Neural cell (in vitro differentiated cells): Measurements from ENCODE around the gene PLA2G3. TPM values are rescaled to one million over a fixed set of nuclear protein-coding genes. Genes with fewer than 3 reads are reported as not detected.
"Not testable (repeated sequence)": the region's sequence is repeated elsewhere in the genome, so short reads cannot be mapped to it uniquely, and the experiment has no call there.

Experiments
- H2AFZ ChIP-seq: fragments of 200-600, 300-800 bp; sonication (generic), shearing (Covaris generic); 2 replicates; pipeline ENCODE4 v1.6.0; 2014; ENCODE audit warnings: low read depth, mild to moderate bottlenecking, antibody characterized with exemption, low read length, moderate library complexity
- H3F3A ChIP-seq: fragments of 200-600 bp; shearing (Covaris generic); 2 replicates; pipeline ENCODE4 v1.6.1; 2016; ENCODE audit warnings: mild to moderate bottlenecking, moderate library complexity, mixed read lengths, antibody characterized with exemption, low read length; ENCODE audit not compliant: insufficient read depth, poor library complexity, severe bottlenecking
- H3K27ac ChIP-seq: fragments of 200-600, 300-800 bp; sonication (generic), shearing (Covaris generic); 2 replicates; pipeline ENCODE4 v1.5.1; 2014; ENCODE audit warnings: mild to moderate bottlenecking, low read length, moderate library complexity
- H3K27me3 ChIP-seq: fragments of 300-800, 200-600 bp; sonication (generic), shearing (Covaris generic); 2 replicates; pipeline ENCODE4 v1.6.0; 2014; ENCODE audit warnings: mild to moderate bottlenecking, low read depth, low read length, moderate library complexity; ENCODE audit not compliant: insufficient read depth
- H3K36me3 ChIP-seq: fragments of 300-800, 200-600 bp; sonication (generic), shearing (Covaris generic); 2 replicates; pipeline ENCODE4 v1.5.1; 2014; ENCODE audit warnings: mild to moderate bottlenecking, antibody characterized with exemption, low read length, moderate library complexity; ENCODE audit not compliant: insufficient read depth
- H3K4me2 ChIP-seq: fragments of 300-800, 200-600 bp; sonication (generic), shearing (Covaris generic); 2 replicates; pipeline ENCODE4 v1.6.0; 2014; ENCODE audit warnings: mild to moderate bottlenecking, low read length
- H3K4me3 ChIP-seq: fragments of 300-800, 200-600 bp; sonication (generic), shearing (Covaris generic); 2 replicates; pipeline ENCODE4 v1.5.1; 2014; ENCODE audit warnings: mild to moderate bottlenecking, low read length, moderate library complexity
- H3K79me2 ChIP-seq: fragments of 200-600 bp; shearing (Covaris generic); replicated peaks from 2 replicates; pipeline ENCODE4 v1.6.0; 2014; ENCODE audit warnings: mild to moderate bottlenecking, low read length, moderate library complexity; ENCODE audit not compliant: insufficient read depth
- H3K9ac ChIP-seq: fragments of 300-800, 200-600 bp; sonication (generic), shearing (Covaris generic); 2 replicates; pipeline ENCODE4 v1.6.1; 2016; ENCODE audit warnings: mild to moderate bottlenecking, low read length, mixed read lengths
- H3K9me2 ChIP-seq: fragments of 200-600 bp; shearing (Covaris generic); 2 replicates; pipeline ENCODE4 v1.6.1; 2016; ENCODE audit warnings: mild to moderate bottlenecking, low read length, mixed read lengths; ENCODE audit not compliant: insufficient read depth
- H3K9me3 ChIP-seq: fragments of 200-600, 300-800 bp; sonication (generic), shearing (Covaris generic); 2 replicates; pipeline ENCODE4 v1.6.1; 2016; ENCODE audit warnings: mild to moderate bottlenecking, mixed run types, low read length, moderate library complexity, mixed read lengths
- H4K20me1 ChIP-seq: fragments of 200-600 bp; shearing (Covaris generic); 2 replicates; pipeline ENCODE4 v1.6.1; 2016; ENCODE audit warnings: mild to moderate bottlenecking, mixed run types; ENCODE audit not compliant: insufficient read depth
- CTCF ChIP-seq: fragments of 450-650 bp; IDR thresholded peaks from 2 replicates; pipeline ENCODE4 v1.5.1; 2014; ENCODE audit warnings: antibody characterized with exemption, mild to moderate bottlenecking, moderate library complexity; ENCODE audit not compliant: poor library complexity, severe bottlenecking
- POLR2AphosphoS5 ChIP-seq: IDR thresholded peaks from 2 replicates; pipeline ENCODE4 v1.6.1; 2012
- RAD21 ChIP-seq: fragments of 450-650 bp; conservative IDR thresholded peaks from 2 replicates; pipeline ENCODE4 v1.6.1; 2014; ENCODE audit warnings: antibody characterized with exemption, mild to moderate bottlenecking, moderate library complexity
- REST ChIP-seq: IDR thresholded peaks from 2 replicates; pipeline ENCODE4 v1.6.1; 2012; ENCODE audit warnings: borderline replicate concordance
- SMC3 ChIP-seq: fragments of 450-650 bp; conservative IDR thresholded peaks from 2 replicates; pipeline ENCODE4 v1.6.1; 2014; ENCODE audit warnings: antibody characterized with exemption, mild to moderate bottlenecking, moderate library complexity; ENCODE audit not compliant: poor library complexity
- TAF1 ChIP-seq: IDR thresholded peaks from 2 replicates; pipeline ENCODE4 v1.6.1; 2012; ENCODE audit warnings: low read depth
- polyA plus RNA-seq: library from polyadenylated mRNA; depleted of rRNA; stranded (reverse); fragments of >200 nt; gene quantifications from 2 replicates; pipeline ENCODE4 v1.2.3, GENCODE V29; 2014

PLA2G3 gene
- polyA plus RNA-seq, 1 donor from 2014 or later, result not detected

GRCh38 chr22:31176923-31177322 is 36.6 kb upstream of the PLA2G3 start:
- H3K27me3 ChIP-seq, result no peaks in the 10 kb centered on the region
- no peaks in the 10 kb centered on the region for H3F3A ChIP-seq
- H2AFZ ChIP-seq, result no peak overlapping the region
- no peak overlapping the region for H3K4me3 ChIP-seq
- no peaks in the 10 kb centered on the region for H3K9me3 ChIP-seq
- no peak overlapping the region for H3K9ac ChIP-seq
- TF ChIP-seq RAD21, result no peak
- no peak overlapping the region for H3K4me2 ChIP-seq
- H3K36me3 ChIP-seq, result no peaks in the 10 kb centered on the region
- no peaks in the 10 kb centered on the region for H4K20me1 ChIP-seq
- H3K9me2 ChIP-seq, result no peaks in the 10 kb centered on the region
- no peaks in the 10 kb centered on the region for H3K79me2 ChIP-seq
- no peak overlapping the region for H3K27ac ChIP-seq

GRCh38 chr22:31173386-31174145 is 33.3 kb upstream of the PLA2G3 start:
- Histone ChIP-seq H3K36me3 (no peaks in the 10 kb centered on the region), H3K4me3 (no peak overlapping the region), H3K27ac (no peak overlapping the region), H3K9me3 (no peaks in the 10 kb centered on the region), H3K9ac (no peak overlapping the region), H3F3A (no peaks in the 10 kb centered on the region), H3K79me2 (peaks cover 4% of the 10 kb centered on the region), H2AFZ (no peak overlapping the region), H4K20me1 (no peaks in the 10 kb centered on the region), H3K9me2 (no peaks in the 10 kb centered on the region), H3K27me3 (no peaks in the 10 kb centered on the region), H3K4me2 (no peak overlapping the region)
- TF ChIP-seq TAF1, result no peak
- no peak for TF ChIP-seq POLR2AphosphoS5
- no peak for TF ChIP-seq SMC3
- no peak for TF ChIP-seq CTCF
- TF ChIP-seq REST, result no peak

DNA sequence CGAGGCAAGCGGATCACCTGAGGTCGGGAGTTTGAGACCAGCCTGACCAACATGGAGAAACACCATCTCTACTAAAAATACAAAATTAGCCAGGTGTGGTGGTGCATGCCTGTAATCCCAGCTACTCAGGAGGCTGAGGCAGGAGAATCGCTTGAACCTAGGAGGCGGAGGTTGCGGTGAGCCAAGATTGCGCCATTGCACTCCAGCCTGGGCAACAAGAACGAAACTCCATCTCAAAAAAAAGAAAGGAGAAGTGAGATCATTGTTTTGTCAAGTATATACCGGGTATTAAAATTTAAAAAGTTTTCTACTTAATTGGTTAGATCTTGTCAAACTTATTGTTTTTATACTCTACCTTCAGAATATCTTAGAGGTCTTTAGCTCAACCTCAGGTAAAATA is 31.4 kb upstream of the PLA2G3 start:
- H3K9me3 ChIP-seq, result not testable (repeated sequence)
- H3K79me2 ChIP-seq, result peaks cover 12% of the 10 kb centered on the region

More for the DNA sequence above, 31.4 kb upstream of the PLA2G3 start:
- not testable (repeated sequence) for H3K27ac ChIP-seq, H4K20me1 ChIP-seq, H3K9me2 ChIP-seq, H3K9ac ChIP-seq, H3K27me3 ChIP-seq, H3K36me3 ChIP-seq, H3F3A ChIP-seq, H3K4me3 ChIP-seq, H3K4me2 ChIP-seq, H2AFZ ChIP-seq
